Vein endothelial cell (primary cell): ENCODE data around the gene SPTA1. TPM values are rescaled to one million over a fixed set of nuclear protein-coding genes. Genes with fewer than 3 reads are reported as not detected.

Experiments
- total RNA-seq: library from RNA; depleted of rRNA; stranded (reverse); fragments of >200 nt; gene quantifications from 2 replicates; pipeline ENCODE4 v1.2.3, GENCODE V29; 2012

SPTA1 gene
- 5.9 and 14.6 TPM in 2 replicates for total RNA-seq

GRCh38 chr1:158686111-158687009 lies at the start of gene SPTA1:
SPTA1 (minus strand) TSS chr1:158686715; CDS start chr1:158686517, 198 bp downstream.

DNA sequence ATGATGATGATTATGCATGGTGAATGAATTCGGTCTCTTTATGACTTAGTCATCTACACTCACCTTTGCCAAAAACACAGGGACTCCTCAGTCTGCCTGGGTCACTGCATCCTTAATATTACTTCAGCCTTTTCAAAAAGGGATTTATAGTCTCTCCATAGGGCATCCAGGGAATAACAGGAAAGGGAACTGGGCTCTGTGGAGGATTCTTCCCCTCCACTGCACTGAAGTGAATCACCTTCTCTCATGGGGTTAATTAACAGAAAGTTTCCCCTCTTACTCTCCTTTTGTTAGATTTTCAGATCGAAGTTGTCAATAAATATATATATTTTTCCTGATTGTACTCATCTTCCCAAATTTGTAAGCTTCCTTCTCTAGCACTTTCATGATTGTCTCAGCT lies 34.1 kb upstream of the SPTA1 start, which contains the start of gene OR6K3:
Gene OR6K3 (minus strand): TSS at position 101 of the 400 bp plus-strand sequence. CDS start 2,605 bp downstream, outside the sequence.

GRCh38 chr1:158700552-158700951 lies 14.0 kb upstream of the SPTA1 start, which contains the start of gene OR6K2:
OR6K2 (minus strand) TSS chr1:158700652; CDS start chr1:158700652, 0 bp downstream.

DNA sequence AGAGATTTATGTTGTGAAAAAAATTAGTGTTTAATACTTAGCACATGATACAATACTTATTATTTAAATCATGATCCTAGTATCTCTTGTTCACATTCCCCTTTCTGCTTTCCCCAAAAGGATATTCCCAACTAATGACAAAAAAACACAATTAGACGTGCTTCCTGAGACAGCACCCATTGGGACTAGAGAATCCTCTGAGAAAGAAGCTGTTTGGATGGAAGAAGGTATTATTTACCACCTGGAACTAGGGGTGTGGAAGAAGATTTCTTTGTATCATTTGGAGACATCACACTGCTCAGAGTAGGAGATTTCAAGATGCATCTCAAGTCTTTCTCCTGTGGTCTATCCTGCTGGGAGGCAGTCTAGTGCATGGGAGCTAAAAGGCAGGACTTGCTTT lies 81.5 kb downstream of the SPTA1 start, which contains the start of gene OR10Z1:
Gene OR10Z1 (plus strand): TSS at position 301 of the 400 bp plus-strand sequence. CDS start 1,171 bp downstream, outside the sequence.

GRCh38 chr1:158579733-158580132 lies 106.8 kb downstream of the SPTA1 start, which contains the start of gene OR10X1:
OR10X1 (minus strand) TSS chr1:158579899; CDS start chr1:158579899, 0 bp downstream.

GRCh38 chr1:158570480-158570879 lies 116.0 kb downstream of the SPTA1 start, which contains the start of gene OR6P1:
OR6P1 (minus strand) TSS chr1:158570580; CDS start chr1:158563604, 6,976 bp downstream.

Other genes starting within 250 kb of the SPTA1 start
- gene OR10K1, start 224.9 kb downstream of the SPTA1 start, total RNA-seq: not detected in 2 replicates
- not detected in 2 replicates for gene OR10R2, start 214.5 kb downstream of the SPTA1 start, total RNA-seq
- not detected in 2 replicates for gene OR6Y1, start 132.3 kb downstream of the SPTA1 start, total RNA-seq
- gene OR6P1, start 116.1 kb downstream of the SPTA1 start, total RNA-seq: not detected in 2 replicates
- not detected in 2 replicates for gene OR10X1, start 106.8 kb downstream of the SPTA1 start, total RNA-seq
- gene OR10Z1, start 81.4 kb downstream of the SPTA1 start, total RNA-seq: not detected in 2 replicates
- not detected in 2 replicates for gene OR6K2, start 13.9 kb upstream of the SPTA1 start, total RNA-seq
- gene OR6K3, start 34.0 kb upstream of the SPTA1 start, total RNA-seq: 0.19 TPM in 1 of 2 replicates, not detected in the other
- gene OR6K6, start 68.0 kb upstream of the SPTA1 start, total RNA-seq: not detected in 2 replicates
- not detected in 2 replicates for gene OR6N1, start 85.5 kb upstream of the SPTA1 start, total RNA-seq
- not detected in 2 replicates for gene OR6N2, start 94.5 kb upstream of the SPTA1 start, total RNA-seq
- gene MNDA, start 144.6 kb upstream of the SPTA1 start, total RNA-seq: not detected in 2 replicates
- gene PYHIN1, start 244.8 kb upstream of the SPTA1 start, total RNA-seq: not detected in 2 replicates